ENCODE data around the gene CIT.

DNA sequence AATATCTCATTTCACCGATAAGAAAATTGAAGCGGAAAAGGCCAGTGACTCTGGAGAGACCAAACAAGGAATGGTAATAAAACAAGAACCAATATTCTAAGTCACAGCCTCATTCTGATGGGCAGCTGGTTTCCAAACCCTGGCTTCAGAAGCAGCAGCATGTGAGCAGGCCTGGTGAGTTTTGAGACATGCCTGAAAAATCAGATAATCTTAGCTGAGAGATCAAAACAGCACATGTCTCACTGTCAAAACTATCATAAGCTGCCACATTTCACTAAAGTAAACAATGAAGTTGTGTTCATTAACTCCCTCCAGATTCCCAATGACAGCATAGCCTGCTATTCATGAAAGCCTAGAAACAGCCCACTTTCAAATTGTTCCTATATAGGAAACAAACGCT lies 36.5 kb downstream of the CIT start:
- TF ChIP-seq POLR2AphosphoS5 (IDR thresholded peaks at IDR 0.05; ENCODE audit: low read length) = no peak
- TF ChIP-seq, protein P1, sequence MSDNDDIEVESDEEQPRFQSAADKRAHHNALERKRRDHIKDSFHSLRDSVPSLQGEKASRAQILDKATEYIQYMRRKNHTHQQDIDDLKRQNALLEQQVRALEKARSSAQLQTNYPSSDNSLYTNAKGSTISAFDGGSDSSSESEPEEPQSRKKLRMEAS (IDR thresholded peaks at IDR 0.05; ENCODE audit: low read depth, low read length) = no peak
- TF ChIP-seq MXI1 (IDR thresholded peaks at IDR 0.05; ENCODE audit: low read depth, low read length) = no peak
- TF ChIP-seq ASH2L (IDR thresholded peaks at IDR 0.05; ENCODE audit: borderline replicate concordance, low read depth) = no peak
- no peak for TF ChIP-seq ZSCAN29 (IDR thresholded peaks at IDR 0.05)
- TF ChIP-seq, protein P2, sequence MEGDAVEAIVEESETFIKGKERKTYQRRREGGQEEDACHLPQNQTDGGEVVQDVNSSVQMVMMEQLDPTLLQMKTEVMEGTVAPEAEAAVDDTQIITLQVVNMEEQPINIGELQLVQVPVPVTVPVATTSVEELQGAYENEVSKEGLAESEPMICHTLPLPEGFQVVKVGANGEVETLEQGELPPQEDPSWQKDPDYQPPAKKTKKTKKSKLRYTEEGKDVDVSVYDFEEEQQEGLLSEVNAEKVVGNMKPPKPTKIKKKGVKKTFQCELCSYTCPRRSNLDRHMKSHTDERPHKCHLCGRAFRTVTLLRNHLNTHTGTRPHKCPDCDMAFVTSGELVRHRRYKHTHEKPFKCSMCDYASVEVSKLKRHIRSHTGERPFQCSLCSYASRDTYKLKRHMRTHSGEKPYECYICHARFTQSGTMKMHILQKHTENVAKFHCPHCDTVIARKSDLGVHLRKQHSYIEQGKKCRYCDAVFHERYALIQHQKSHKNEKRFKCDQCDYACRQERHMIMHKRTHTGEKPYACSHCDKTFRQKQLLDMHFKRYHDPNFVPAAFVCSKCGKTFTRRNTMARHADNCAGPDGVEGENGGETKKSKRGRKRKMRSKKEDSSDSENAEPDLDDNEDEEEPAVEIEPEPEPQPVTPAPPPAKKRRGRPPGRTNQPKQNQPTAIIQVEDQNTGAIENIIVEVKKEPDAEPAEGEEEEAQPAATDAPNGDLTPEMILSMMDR (IDR thresholded peaks at IDR 0.05 in 2 of 3, conservative IDR thresholded peaks at IDR 0.05 in 1 of 3; ENCODE audit: control insufficient read depth in 2 of 3, extremely low read depth in 1 of 3, insufficient read depth in 1 of 3, low read depth in 3 of 3, low read length in 3 of 3) = no peak
